Stimulated activated CD8-positive, alpha-beta memory T cell treated with anti-CD3 and anti-CD28 coated beads, Interleukin-2, amount 100 ng/mL, for 48 hours (primary cell): ENCODE data around the gene PRKAA1.

Experiments
- DNase-seq, 2 donors: peaks; one replicate each; pipeline ENCODE4 v3.0.0-alpha.2; 2020; ENCODE audit warnings: low read depth in 2 of 2

Gene PRKAA1

DNA sequence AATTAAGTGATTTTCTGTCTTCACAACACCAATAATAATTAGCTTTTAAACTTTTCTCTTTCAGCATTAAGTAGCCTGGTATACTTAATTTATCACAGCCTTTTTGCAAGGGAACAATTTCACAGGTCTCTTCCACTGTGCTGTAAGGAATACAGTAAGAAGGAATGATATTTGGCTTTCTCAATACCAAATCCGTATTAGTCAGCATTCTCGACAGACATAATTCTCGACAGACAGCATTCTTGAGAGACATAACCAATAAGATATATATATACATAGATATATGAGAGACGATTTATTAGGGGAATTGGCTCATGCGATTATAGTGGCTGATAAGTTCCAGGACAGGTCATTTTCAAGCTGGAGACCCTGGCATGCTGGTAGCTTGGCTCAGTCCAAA lies 18.0 kb downstream of the PRKAA1 start:
- no peak for DNase-seq

DNA sequence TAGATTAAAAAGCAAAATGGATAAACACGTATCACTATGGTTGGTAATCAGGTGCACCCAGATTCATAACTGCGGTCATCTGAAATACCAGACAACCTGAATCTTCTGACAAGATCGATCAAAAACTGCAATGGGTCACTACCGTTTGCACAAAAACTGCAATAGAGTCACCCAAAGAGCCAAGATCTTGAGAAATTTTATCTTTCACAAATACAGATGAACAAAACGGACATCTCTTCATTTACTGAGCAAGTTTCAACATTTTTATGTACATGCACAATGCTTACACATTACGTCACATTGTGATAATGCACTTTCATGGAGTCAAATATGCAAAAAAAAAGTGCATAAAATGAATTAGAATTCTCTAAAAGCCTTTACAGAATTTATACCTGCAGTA lies 18.6 kb downstream of the PRKAA1 start:
- no peak for DNase-seq

DNA sequence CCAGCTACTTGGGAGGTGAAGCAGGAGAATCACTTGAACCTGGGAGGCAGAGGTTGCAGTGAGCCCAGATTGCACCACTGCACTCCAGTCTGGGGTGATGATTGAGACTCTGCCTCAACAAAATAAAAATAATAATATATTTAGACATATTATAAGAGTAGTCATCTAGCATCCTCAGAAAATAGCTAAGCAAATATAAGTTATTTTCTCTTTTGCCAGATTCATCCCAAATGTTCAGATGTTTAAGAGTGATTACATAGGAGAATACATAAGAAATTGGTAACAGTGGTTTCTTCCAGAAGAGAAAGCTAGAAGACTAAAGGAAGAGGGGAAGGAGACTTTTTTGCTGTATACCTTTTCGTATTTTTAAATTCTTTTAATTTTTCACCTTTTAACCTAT lies 20.0 kb downstream of the PRKAA1 start:
- DNase-seq = no peak

DNA sequence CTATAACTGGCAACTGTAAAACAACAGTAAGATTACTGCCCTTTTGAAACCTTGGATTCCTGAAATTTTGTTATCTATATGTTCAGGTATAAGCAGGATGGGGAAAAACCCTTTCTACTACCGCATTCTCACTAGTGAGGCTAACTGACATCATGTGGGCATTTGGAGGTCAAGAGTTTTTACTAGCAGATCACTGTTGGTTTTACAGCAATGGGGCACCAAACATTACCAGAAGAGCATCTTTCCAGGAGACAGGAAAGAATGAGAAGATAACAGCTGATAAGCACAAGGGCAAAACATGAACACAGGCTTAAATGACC lies 21.6 kb downstream of the PRKAA1 start:
- no peak for DNase-seq

DNA sequence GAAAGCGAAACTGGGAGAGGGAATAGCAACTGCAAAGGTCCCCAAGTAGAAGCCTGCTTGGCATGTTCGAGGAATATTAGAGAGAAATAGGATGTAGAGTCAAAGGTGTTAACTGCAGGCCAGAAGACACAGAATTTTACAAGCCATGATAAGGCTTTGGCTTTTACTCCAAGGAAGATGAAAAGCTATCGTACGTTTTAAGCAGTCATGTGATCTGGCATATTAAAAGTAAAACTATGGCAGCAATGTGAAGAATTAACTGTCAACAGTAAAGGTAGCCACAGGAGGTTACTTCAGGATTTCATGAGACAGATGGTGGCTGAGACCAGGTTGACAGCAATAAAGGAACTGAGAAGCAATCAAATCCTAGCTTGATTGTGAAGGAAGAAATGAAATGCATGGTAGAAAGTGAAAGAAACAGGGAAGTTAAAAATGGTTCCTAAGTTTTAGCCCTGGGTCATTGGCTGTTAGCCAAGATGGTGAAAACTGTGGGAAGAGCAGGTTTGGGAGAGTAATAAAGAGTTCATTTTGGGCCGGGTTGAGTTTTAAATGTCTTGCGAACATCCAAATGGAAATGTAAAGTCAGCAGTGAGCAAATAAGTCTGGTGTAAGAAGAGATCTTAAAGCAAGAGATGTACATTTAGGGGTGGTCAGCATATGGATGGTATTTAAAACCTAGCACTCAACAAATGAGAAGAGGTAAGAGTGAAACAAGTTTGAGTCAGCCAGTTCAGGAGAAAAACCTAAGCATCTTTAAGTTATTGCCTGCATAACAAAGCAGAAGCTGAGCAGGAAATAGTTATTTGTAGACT lies 22.1 kb downstream of the PRKAA1 start:
- no peak for DNase-seq

DNA sequence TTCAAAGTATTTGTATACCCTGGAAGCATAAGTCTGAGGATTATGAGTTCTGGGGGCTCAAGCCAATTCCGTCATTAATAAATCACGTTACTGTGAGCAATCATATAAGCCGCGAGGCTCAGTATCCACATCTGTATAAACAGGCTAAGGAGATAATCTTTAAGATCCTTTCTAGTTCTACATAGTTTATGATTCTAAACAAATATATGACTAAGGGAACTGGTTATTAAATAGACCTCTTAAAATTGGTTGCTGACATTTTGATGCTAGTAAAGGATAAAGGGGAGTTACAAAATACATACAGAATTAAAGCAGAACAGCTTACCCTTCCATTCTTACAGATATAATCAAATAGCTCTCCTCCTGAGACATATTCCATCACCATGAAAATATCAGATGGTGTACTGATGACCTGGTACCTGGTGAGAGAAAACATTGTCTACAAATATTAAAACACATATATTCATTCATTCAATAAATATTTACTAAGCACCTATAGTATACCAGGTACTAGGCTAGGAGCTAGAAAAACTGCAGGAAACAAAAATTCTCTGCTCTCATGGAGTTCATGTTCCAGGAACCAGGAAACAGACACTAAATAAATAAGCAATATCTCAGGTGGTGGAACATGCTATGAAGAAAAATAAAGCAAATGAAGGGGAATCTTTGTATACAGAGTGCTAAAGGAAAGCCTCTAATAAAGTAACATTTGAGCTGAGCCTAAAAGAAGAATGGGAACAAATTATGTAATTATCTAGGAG lies 22.9 kb downstream of the PRKAA1 start:
- DNase-seq = no peak

DNA sequence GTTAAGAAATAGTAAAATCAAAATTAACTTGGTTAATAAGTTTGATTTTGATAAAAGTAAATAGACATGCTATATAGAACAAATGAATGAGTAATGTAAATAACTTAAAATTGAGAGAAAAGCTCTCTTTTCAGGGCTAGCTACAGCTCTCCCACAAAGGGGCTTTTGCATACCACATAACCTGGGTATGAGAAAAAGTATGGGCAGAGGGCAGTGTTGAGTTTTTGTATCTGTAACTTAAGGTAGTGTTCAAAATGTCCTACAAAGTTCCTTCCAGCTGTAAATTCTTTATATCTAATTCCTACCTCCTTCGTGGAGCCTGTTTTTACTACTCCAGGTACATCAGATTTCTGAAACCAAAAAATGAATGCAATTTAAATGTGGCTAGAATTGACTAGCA lies 23.6 kb downstream of the PRKAA1 start:
- no peak for DNase-seq

DNA sequence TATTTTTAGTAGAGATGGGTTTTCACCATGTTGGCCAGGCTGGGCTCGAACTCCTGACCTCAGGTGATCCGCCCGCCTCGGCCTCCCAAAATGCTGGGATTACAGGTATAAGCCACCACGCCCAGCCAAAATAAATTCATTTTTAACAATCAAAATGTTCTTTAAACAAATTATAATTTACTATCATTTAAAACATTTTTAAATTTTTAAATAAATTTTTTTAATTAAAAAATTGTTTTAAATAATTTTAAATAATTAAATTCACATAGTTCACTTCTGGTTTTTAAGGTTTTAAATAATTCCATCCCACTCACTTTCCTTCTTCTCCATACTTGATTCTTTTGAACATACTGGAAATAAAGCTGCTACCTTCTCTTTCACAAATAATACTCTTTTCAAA lies 27.4 kb downstream of the PRKAA1 start:
- DNase-seq = no peak

DNA sequence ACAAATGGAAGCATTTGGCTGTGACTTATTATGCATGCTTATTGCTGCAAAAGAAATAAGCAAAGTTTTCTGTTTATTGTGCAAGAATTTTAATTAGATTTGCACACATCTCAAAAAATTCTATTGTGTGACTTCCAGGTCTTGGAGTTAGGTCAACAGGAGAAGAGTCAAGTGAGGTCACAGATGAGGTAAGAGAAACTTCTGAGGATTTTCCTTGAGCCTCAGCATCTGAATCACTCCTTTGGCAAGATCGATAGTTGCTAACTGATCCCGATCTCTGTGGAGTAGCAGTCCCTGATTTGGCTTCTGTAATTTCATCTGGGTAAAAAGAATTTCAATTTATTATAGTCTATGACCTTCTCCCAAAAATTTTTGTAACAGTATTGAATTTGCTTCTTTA lies 35.5 kb downstream of the PRKAA1 start:
- no peak for DNase-seq

DNA sequence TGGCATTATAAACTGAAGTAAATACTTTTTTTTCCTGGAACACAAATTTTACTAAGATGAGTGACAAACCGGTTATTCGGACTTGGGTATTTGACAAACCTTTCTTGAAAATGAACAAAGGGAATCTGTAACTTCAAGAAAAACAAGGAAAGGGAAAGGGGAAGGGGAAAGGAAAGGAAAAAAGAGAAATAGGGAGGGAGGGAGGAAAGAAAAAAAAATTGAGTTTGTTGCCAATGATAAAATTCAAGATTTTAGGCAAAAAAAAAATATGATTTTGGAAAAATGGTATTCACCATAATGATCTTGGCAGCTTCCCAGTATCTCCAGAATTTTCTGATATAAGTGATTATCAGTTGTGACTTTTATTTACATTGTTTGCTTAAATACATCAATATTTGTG lies 40.8 kb downstream of the PRKAA1 start:
- no peak for DNase-seq

DNA sequence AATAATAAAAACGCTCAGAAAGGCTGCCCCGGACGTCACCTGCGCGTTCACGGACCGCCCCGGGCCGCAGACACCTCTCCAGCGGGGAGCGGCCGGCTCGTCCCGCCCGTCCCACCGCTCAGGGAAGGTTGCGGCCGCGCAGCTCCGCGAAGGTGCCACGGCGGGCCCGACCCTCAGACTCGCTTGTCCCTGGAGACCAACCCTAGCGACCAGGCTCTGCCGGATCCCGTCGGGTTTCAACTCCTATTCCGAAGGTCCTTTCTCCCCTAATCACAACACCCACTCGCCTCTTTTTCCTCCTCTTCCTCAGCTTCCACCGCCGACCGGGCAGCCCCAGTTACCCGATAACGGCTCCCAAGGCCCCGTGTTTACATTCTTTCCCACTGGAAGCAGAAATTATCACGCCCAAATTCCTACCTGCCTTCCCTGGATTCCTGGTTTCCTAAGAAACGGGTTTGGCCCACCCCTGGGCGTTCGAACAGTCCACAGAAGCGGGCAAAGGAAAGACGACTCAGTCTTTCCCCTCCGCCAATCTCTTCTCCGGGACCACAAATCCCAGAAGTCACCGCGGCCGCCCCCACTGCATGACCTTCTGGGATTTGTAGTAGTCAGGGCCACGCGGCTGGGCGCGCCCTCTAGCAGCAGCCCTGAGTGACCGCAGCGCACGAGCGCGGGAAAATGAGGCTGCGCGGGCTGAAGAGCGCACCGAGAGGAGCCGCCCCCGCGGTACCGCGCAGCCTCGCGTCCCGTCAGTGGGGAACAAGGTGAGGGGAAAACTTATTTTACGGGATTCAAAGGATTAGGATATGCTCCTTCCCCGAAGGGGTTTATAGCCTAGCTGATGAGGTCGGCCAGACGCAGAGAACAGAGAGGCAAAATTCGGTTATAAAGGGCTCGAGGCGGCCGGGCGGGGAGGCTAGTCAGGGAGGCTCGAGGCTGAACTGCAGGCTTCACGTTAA lies 42.5 kb downstream of the PRKAA1 start, which contains the start of gene TTC33:
Gene TTC33 (minus strand): TSS at position 555 of the 959 bp plus-strand sequence. CDS start 8,943 bp downstream, outside the sequence.
- peak; percentile 86 to 93 for DNase-seq

DNA sequence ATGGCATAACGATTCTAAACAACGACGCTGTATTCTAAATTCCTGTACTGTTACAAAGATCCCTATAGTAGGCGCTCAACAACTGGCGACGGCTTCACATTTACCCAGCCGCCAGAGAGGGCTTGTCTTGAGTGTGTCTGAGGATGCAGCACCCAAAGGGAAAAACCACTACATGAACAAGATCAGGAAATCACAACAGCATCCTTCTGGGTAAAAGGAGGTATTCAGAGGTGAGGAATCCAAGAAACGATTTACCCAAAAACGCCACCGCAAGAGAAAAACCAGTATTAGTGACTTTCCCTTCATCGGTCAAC lies 43.1 kb downstream of the PRKAA1 start:
- DNase-seq = peak; percentile 32 to 35

DNA sequence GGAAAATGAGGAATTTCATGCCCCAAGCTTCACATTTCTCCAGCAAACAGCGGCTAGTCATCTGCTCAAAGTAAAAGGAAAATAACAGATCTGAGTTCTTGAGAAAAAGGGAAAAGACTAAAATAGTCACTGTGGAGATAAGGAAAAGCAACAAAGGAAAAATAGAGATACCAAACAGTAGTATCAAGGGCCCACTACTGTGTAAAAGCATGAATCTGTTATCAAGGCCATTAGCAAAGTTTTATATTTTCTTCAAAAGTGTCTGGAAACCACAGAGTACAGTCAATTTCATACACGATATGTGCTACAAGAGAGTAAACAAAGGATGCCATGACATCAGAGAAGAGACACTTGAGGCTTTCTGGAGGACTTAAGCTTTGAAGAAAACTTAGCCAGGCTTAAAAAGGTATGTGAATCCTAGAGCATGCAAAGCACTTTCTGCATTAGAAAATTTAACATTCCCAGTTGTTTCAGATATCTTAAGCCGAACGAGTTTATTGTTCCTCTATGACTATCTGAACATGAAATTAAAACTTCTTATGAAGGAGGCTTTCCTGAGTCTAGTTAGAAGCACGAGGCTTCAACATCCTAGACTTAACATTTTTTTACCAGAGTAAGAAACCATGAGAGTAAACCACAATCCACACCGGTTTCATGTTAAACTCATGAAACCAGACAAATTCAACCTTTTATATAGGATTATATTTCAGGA lies 43.6 kb downstream of the PRKAA1 start:
- no peak for DNase-seq

DNA sequence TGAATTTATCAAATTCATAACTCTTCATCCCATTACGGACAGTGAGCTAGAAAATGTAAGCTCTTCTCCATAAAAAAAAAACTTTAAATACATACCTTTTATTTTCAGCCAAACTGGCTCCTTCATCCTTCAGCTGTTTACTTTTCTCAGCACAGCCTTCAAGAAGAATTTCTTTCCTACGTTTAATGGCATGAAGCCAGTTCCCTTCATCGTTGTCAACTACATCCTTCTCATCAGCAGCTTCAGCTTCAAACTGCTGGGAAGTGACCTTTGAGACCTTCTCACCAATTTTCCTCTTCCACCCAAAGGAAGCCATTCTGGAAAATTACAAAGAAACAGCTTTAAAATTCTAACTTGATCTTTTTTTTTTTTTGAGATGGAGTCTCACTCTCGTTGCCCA lies 51.5 kb downstream of the PRKAA1 start:
- no peak for DNase-seq

DNA sequence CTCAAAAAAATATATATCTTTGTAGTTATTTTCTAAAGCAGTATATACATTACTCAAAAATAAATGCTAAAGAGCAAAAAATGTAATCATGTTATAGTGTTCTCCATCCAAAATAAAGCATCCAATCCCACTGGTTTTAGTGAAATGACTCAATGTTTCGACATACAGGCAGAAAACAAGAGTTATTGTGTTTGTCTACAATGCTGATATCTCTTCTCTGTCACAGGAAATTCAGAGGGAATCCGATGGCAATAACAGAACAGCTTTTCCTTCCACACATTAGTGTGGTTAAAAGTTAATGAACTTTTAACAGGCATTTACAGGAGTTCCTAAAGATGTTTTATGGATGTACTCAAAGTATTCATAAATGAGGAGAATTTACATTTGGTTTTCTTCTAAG lies 54.4 kb downstream of the PRKAA1 start:
- no peak for DNase-seq

DNA sequence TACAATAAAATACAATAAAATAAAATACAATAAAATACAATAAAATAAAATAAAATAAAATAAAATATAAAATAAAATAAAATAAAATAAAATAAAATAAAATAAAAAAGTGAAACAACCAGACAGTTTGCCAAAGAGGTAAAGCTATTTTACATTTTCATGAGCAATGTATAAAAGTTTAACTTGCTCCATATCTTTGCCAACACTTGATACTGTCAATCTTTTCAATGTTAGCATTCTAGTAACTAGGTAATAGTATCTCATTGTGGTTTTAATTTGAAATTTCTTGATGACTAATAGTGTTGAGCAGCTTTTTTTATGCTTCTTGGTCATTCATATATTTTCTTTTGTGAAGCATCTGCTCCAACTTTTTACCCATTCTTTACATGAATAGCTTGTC lies 59.7 kb downstream of the PRKAA1 start:
- no peak for DNase-seq

DNA sequence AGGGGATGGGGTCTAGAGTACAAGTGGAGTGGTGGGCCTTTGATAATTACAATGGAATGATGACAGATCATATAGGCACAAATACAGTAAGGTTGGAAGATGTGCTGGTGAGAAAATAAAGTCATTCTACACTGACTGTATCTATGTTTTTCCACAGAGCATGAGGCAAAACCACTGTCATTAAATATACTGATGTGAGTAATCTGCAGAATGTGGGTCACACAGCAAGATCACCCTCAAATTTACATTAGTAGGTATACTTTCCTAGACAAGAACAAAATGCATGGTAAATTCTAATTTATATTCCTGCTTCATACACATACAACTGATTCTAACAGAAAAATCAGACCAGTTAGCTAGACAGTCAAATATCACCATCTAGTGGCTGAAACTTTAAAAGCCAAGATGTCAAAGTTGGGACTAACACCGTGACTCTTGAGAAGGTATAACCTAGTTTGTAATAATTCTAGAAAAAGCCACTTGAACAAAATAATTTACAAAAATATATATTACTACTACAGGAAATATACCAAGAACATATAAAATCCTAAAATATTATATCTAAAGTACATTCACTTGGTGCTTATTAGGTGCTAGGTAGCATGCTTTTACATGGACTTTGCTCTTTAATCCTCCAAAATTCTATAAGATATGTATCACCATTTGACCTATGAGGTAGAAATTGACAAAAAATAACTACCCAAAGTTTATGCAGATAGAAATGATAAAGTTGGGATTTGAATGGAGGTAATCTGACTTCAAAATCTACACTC lies 61.9 kb downstream of the PRKAA1 start:
- no peak for DNase-seq

DNA sequence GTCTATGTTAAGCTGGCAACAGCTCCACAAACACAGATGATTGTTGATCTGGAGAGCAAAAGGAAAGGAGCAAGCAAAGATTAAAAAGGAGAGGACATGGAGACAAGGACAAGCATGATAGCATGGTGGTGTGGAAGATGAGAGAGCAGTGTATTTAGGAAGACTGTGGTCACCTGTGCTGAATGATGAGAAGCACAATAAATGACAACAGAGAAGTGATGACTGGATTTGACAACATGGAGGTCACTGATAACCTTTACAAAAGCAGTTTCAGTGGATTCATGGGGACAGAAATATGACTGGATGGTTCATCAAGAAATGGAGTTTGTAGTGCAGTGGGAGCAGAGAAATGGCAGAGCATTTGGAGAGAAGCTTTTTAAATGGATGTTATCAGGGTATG lies 62.6 kb downstream of the PRKAA1 start:
- DNase-seq = no peak

DNA sequence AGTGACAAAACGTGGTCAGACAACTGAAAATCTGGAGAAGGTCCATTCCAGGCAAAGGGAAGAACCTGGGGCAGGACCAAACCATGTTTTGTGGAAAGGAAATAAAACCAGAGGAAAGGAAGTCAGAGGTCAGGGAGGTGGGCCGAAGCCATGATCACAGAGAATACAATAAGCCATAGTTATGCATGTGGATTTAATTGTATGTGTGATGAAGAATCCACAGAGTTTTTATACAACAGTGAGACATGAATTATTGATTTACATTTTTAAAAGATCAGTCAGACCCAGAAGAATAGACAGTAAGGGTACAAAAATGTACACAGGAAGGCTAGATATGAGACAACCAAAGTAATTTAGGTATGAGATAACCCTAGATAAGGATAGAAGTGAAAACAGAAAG lies 63.2 kb downstream of the PRKAA1 start:
- DNase-seq = no peak

DNA sequence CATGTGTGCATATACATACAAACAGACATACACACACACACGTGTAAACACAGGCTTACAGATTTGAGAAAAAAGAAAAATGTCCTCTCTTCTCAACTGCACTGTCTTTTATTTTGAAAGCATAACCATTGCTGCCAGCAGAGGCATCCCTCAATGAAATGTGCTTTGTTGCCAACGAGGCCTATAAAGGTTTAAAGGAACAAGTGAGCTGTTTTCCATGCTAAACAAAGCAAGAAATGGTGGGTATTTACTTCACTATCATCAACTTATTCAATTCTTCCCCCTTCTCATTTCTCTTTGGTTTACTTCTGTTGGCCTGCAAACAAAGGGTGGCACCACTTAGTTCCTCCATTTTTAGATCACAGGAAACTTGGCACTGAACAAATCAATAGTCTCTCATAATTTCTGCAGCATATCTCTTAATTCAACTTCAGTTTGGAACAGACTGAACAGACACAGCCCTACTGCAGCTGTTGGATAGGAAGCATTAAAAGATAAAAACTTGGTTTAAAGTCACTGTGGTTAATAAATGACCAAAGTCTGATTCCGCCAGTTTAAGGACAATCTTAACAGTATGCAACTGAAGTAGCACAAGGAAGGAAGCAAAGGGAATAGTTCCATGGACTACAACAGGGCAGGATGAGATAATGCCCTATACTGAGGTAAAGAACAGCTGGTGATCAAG lies 64.2 kb downstream of the PRKAA1 start:
- no peak for DNase-seq
